ENCODE data around the gene C9orf153.

C9orf153 gene

GRCh38 chr9:86286278-86286677 lies 26.8 kb upstream of the C9orf153 start:
- no peak overlapping the region for H3K4me3 ChIP-seq (ENCODE audit: insufficient read depth, low read depth, low read length, poor library complexity, severe bottlenecking)
- no peak overlapping the region for H3K27ac ChIP-seq (ENCODE audit: insufficient read depth, low read length, poor library complexity, severe bottlenecking)
- H3K4me1 ChIP-seq (ENCODE audit: control insufficient read depth, insufficient read depth, low read length, poor library complexity, severe bottlenecking): peaks cover 9% of the 10 kb centered on the region
- H3K9me3 ChIP-seq (ENCODE audit: control insufficient read depth, low read length): no peaks in the 10 kb centered on the region
- DNase-seq: no peak
- no peaks in the 10 kb centered on the region for H3K27me3 ChIP-seq (replicated peaks; ENCODE audit: control insufficient read depth, insufficient read depth, low read length, poor library complexity, severe bottlenecking)
- H3K36me3 ChIP-seq (ENCODE audit: control insufficient read depth, insufficient read depth, low read length): peaks cover 8% of the 10 kb centered on the region

GRCh38 chr9:86285261-86285660 lies 25.8 kb upstream of the C9orf153 start:
- Histone ChIP-seq H3K4me1 (ENCODE audit: control insufficient read depth, insufficient read depth, low read length, poor library complexity, severe bottlenecking) (peaks cover 9% of the 10 kb centered on the region), H3K27ac (ENCODE audit: insufficient read depth, low read length, poor library complexity, severe bottlenecking) (peak overlapping the region; percentile 14), H3K4me3 (ENCODE audit: insufficient read depth, low read depth, low read length, poor library complexity, severe bottlenecking) (no peak overlapping the region), H3K9me3 (ENCODE audit: control insufficient read depth, low read length) (no peaks in the 10 kb centered on the region), H3K27me3 (replicated peaks; ENCODE audit: control insufficient read depth, insufficient read depth, low read length, poor library complexity, severe bottlenecking) (no peaks in the 10 kb centered on the region), H3K36me3 (ENCODE audit: control insufficient read depth, insufficient read depth, low read length) (peaks cover 8% of the 10 kb centered on the region)
- no peak for DNase-seq

GRCh38 chr9:86282979-86283535 lies 23.6 kb upstream of the C9orf153 start:
- Histone ChIP-seq H3K36me3 (ENCODE audit: control insufficient read depth, insufficient read depth, low read length) (peaks cover 2% of the 10 kb centered on the region), H3K4me1 (ENCODE audit: control insufficient read depth, insufficient read depth, low read length, poor library complexity, severe bottlenecking) (peaks cover 9% of the 10 kb centered on the region), H3K27me3 (replicated peaks; ENCODE audit: control insufficient read depth, insufficient read depth, low read length, poor library complexity, severe bottlenecking) (no peaks in the 10 kb centered on the region), H3K27ac (ENCODE audit: insufficient read depth, low read length, poor library complexity, severe bottlenecking) (peak overlapping the region; percentile 95), H3K4me3 (ENCODE audit: insufficient read depth, low read depth, low read length, poor library complexity, severe bottlenecking) (peak overlapping the region; percentile 83), H3K9me3 (ENCODE audit: control insufficient read depth, low read length) (no peaks in the 10 kb centered on the region)
- peak in 1 of 3 donors; percentile 3 for DNase-seq

GRCh38 chr9:86282077-86282978 lies 22.9 kb upstream of the C9orf153 start, which contains the start of gene ISCA1:
ISCA1 (minus strand) TSS chr9:86282538; CDS start chr9:86282458, 80 bp downstream.
- no peaks in the 10 kb centered on the region for H3K27me3 ChIP-seq (replicated peaks; ENCODE audit: control insufficient read depth, insufficient read depth, low read length, poor library complexity, severe bottlenecking)
- peaks cover 9% of the 10 kb centered on the region for H3K4me1 ChIP-seq (ENCODE audit: control insufficient read depth, insufficient read depth, low read length, poor library complexity, severe bottlenecking)
- DNase-seq: peak; percentile 98 to 99 (median 99)
- H3K27ac ChIP-seq (ENCODE audit: insufficient read depth, low read length, poor library complexity, severe bottlenecking): peak within 1 kb of the TSS; percentile 95
- no peaks in the 10 kb centered on the region for H3K36me3 ChIP-seq (ENCODE audit: control insufficient read depth, insufficient read depth, low read length)
- no peaks in the 10 kb centered on the region for H3K9me3 ChIP-seq (ENCODE audit: control insufficient read depth, low read length)
- peak within 1 kb of the TSS; percentile 83 for H3K4me3 ChIP-seq (ENCODE audit: insufficient read depth, low read depth, low read length, poor library complexity, severe bottlenecking)

GRCh38 chr9:86281593-86282076 lies 22.2 kb upstream of the C9orf153 start:
- H3K4me1 ChIP-seq (ENCODE audit: control insufficient read depth, insufficient read depth, low read length, poor library complexity, severe bottlenecking): peaks cover 9% of the 10 kb centered on the region
- DNase-seq: no peak

GRCh38 chr9:86280580-86280979 lies 21.1 kb upstream of the C9orf153 start:
- H3K4me3 ChIP-seq (ENCODE audit: insufficient read depth, low read depth, low read length, poor library complexity, severe bottlenecking): no peak overlapping the region
- no peak overlapping the region for H3K27ac ChIP-seq (ENCODE audit: insufficient read depth, low read length, poor library complexity, severe bottlenecking)
- H3K4me1 ChIP-seq (ENCODE audit: control insufficient read depth, insufficient read depth, low read length, poor library complexity, severe bottlenecking): peaks cover 9% of the 10 kb centered on the region
- DNase-seq: no peak
- H3K36me3 ChIP-seq (ENCODE audit: control insufficient read depth, insufficient read depth, low read length): no peaks in the 10 kb centered on the region
- H3K9me3 ChIP-seq (ENCODE audit: control insufficient read depth, low read length): no peaks in the 10 kb centered on the region
- no peaks in the 10 kb centered on the region for H3K27me3 ChIP-seq (replicated peaks; ENCODE audit: control insufficient read depth, insufficient read depth, low read length, poor library complexity, severe bottlenecking)

More at GRCh38 chr9:86281593-86282076, 22.2 kb upstream of the C9orf153 start:
- no peaks in the 10 kb centered on the region for H3K36me3 ChIP-seq (ENCODE audit: control insufficient read depth, insufficient read depth, low read length)
- H3K9me3 ChIP-seq (ENCODE audit: control insufficient read depth, low read length): no peaks in the 10 kb centered on the region
- H3K27me3 ChIP-seq (replicated peaks; ENCODE audit: control insufficient read depth, insufficient read depth, low read length, poor library complexity, severe bottlenecking): no peaks in the 10 kb centered on the region
- H3K27ac ChIP-seq (ENCODE audit: insufficient read depth, low read length, poor library complexity, severe bottlenecking): peak overlapping the region; percentile 95
- H3K4me3 ChIP-seq (ENCODE audit: insufficient read depth, low read depth, low read length, poor library complexity, severe bottlenecking): peak overlapping the region; percentile 83

GRCh38 chr9:86279839-86280238 lies 20.4 kb upstream of the C9orf153 start:
- peaks cover 9% of the 10 kb centered on the region for H3K4me1 ChIP-seq (ENCODE audit: control insufficient read depth, insufficient read depth, low read length, poor library complexity, severe bottlenecking)
- H3K36me3 ChIP-seq (ENCODE audit: control insufficient read depth, insufficient read depth, low read length): no peaks in the 10 kb centered on the region
- no peak overlapping the region for H3K4me3 ChIP-seq (ENCODE audit: insufficient read depth, low read depth, low read length, poor library complexity, severe bottlenecking)
- no peak for DNase-seq
- H3K27me3 ChIP-seq (replicated peaks; ENCODE audit: control insufficient read depth, insufficient read depth, low read length, poor library complexity, severe bottlenecking): no peaks in the 10 kb centered on the region
- H3K27ac ChIP-seq (ENCODE audit: insufficient read depth, low read length, poor library complexity, severe bottlenecking): no peak overlapping the region
- no peaks in the 10 kb centered on the region for H3K9me3 ChIP-seq (ENCODE audit: control insufficient read depth, low read length)

- Histone ChIP-seq H3K4me1 (ENCODE audit: control insufficient read depth, insufficient read depth, low read length, poor library complexity, severe bottlenecking) (peaks cover 4% of the 10 kb centered on the region), H3K36me3 (ENCODE audit: control insufficient read depth, insufficient read depth, low read length) (peaks cover 17% of the 10 kb centered on the region), H3K27ac (ENCODE audit: insufficient read depth, low read length, poor library complexity, severe bottlenecking) (no peak overlapping the region), H3K9me3 (ENCODE audit: control insufficient read depth, low read length) (no peaks in the 10 kb centered on the region), H3K4me3 (ENCODE audit: insufficient read depth, low read depth, low read length, poor library complexity, severe bottlenecking) (no peak overlapping the region), H3K27me3 (replicated peaks; ENCODE audit: control insufficient read depth, insufficient read depth, low read length, poor library complexity, severe bottlenecking) (no peaks in the 10 kb centered on the region)
- DNase-seq: no peak
Measured at GRCh38 chr9:86277072-86277471, 17.6 kb upstream of the C9orf153 start.

- Histone ChIP-seq H3K27me3 (replicated peaks; ENCODE audit: control insufficient read depth, insufficient read depth, low read length, poor library complexity, severe bottlenecking) (no peaks in the 10 kb centered on the region), H3K9me3 (ENCODE audit: control insufficient read depth, low read length) (no peaks in the 10 kb centered on the region), H3K36me3 (ENCODE audit: control insufficient read depth, insufficient read depth, low read length) (peaks cover 27% of the 10 kb centered on the region), H3K27ac (ENCODE audit: insufficient read depth, low read length, poor library complexity, severe bottlenecking) (no peak overlapping the region), H3K4me1 (ENCODE audit: control insufficient read depth, insufficient read depth, low read length, poor library complexity, severe bottlenecking) (no peaks in the 10 kb centered on the region), H3K4me3 (ENCODE audit: insufficient read depth, low read depth, low read length, poor library complexity, severe bottlenecking) (no peak overlapping the region)
- DNase-seq: no peak
Measured at GRCh38 chr9:86275962-86276361, 16.5 kb upstream of the C9orf153 start.

Measured in effector memory CD4-positive, alpha-beta T cell (primary cell).